Measurements from ENCODE around the gene ZNF318. TPM values are rescaled to one million over a fixed set of nuclear protein-coding genes. Genes with fewer than 3 reads are reported as not detected.
"Not testable (repeated sequence)": the region's sequence is repeated elsewhere in the genome, so short reads cannot be mapped to it uniquely, and the experiment has no call there.

The ZNF318 gene
- total RNA-seq, 1 experiment from 2014 or later, result 11.3 TPM

- POLR2A ChIA-PET, result no interaction called here
- H3K4me3 Mint-ChIP-seq (ENCODE audit: unreplicated experiment), result no peak overlapping the region
- no peak overlapping the region for H3K27ac Mint-ChIP-seq (ENCODE audit: low read depth, unreplicated experiment)
- H3K4me1 Mint-ChIP-seq (ENCODE audit: insufficient read depth, unreplicated experiment), result no peaks in the 10 kb centered on the region
- no peaks in the 10 kb centered on the region for H3K27me3 Mint-ChIP-seq (ENCODE audit: insufficient read depth, unreplicated experiment)
- DNase-seq (ENCODE audit: unreplicated experiment), result no peak
- intact Hi-C loops (cut with micrococcal nuclease), result no loop called here
- H3K36me3 Mint-ChIP-seq (ENCODE audit: insufficient read depth, unreplicated experiment), result no peaks in the 10 kb centered on the region
- no peaks in the 10 kb centered on the region for H3K9me3 Mint-ChIP-seq (ENCODE audit: unreplicated experiment)
- CTCF ChIA-PET, result no interaction called here
- TF ChIP-seq CTCF (IDR thresholded peaks at IDR 0.05; ENCODE audit: unreplicated experiment), result no peak
- BruUV-seq (replicated peaks), result no TSS peak
Observed at GRCh38 chr6:43413002-43413401, 43.6 kb upstream of the ZNF318 start.

- POLR2A ChIA-PET, result no interaction called here
- no peak overlapping the region for H3K4me3 Mint-ChIP-seq (ENCODE audit: unreplicated experiment)
- intact Hi-C loops (cut with micrococcal nuclease), result no loop called here
Observed at GRCh38 chr6:43412541-43412940, 43.1 kb upstream of the ZNF318 start.

GRCh38 chr6:43410776-43411175 lies 41.3 kb upstream of the ZNF318 start:
- intact Hi-C loops (cut with micrococcal nuclease); BruUV-seq (replicated peaks); H3K4me1 Mint-ChIP-seq (ENCODE audit: insufficient read depth, unreplicated experiment); DNase-seq (ENCODE audit: unreplicated experiment); H3K36me3 Mint-ChIP-seq (ENCODE audit: insufficient read depth, unreplicated experiment); H3K4me3 Mint-ChIP-seq (ENCODE audit: unreplicated experiment); POLR2A ChIA-PET; H3K27me3 Mint-ChIP-seq (ENCODE audit: insufficient read depth, unreplicated experiment); H3K9me3 Mint-ChIP-seq (ENCODE audit: unreplicated experiment); H3K27ac Mint-ChIP-seq (ENCODE audit: low read depth, unreplicated experiment): not testable (repeated sequence)
- CTCF ChIA-PET, result interaction anchor here (1.2 kb wide), 1 partner anchor 13 kb away, joined by 3 read pairs; no protein-coding TSS in a partner anchor

More at GRCh38 chr6:43412541-43412940, 43.1 kb upstream of the ZNF318 start:
- Mint-ChIP-seq H3K36me3 (ENCODE audit: insufficient read depth, unreplicated experiment) (no peaks in the 10 kb centered on the region), H3K27ac (ENCODE audit: low read depth, unreplicated experiment) (no peak overlapping the region), H3K4me1 (ENCODE audit: insufficient read depth, unreplicated experiment) (no peaks in the 10 kb centered on the region), H3K27me3 (ENCODE audit: insufficient read depth, unreplicated experiment) (no peaks in the 10 kb centered on the region), H3K9me3 (ENCODE audit: unreplicated experiment) (no peaks in the 10 kb centered on the region)
- no TSS peak for BruUV-seq (replicated peaks)
- no peak for TF ChIP-seq CTCF (IDR thresholded peaks at IDR 0.05; ENCODE audit: unreplicated experiment)
- CTCF ChIA-PET, result no interaction called here
- DNase-seq (ENCODE audit: unreplicated experiment), result no peak

GRCh38 chr6:43408259-43408658 lies 38.8 kb upstream of the ZNF318 start:
- intact Hi-C loops (cut with micrococcal nuclease), result no loop called here
- no peaks in the 10 kb centered on the region for H3K36me3 Mint-ChIP-seq (ENCODE audit: insufficient read depth, unreplicated experiment)
- peaks cover 7% of the 10 kb centered on the region for H3K4me1 Mint-ChIP-seq (ENCODE audit: insufficient read depth, unreplicated experiment)
- BruUV-seq (replicated peaks), result no TSS peak
- H3K4me3 Mint-ChIP-seq (ENCODE audit: unreplicated experiment), result no peak overlapping the region
- no peak for TF ChIP-seq CTCF (IDR thresholded peaks at IDR 0.05; ENCODE audit: unreplicated experiment)
- CTCF ChIA-PET, result interaction anchor here (0.7 kb wide), 1 partner anchor 1117 kb away, joined by 3 read pairs; no protein-coding TSS in a partner anchor
- no peak for DNase-seq (ENCODE audit: unreplicated experiment)
- H3K9me3 Mint-ChIP-seq (ENCODE audit: unreplicated experiment), result no peaks in the 10 kb centered on the region
- POLR2A ChIA-PET, result no interaction called here
- H3K27me3 Mint-ChIP-seq (ENCODE audit: insufficient read depth, unreplicated experiment), result no peaks in the 10 kb centered on the region
- H3K27ac Mint-ChIP-seq (ENCODE audit: low read depth, unreplicated experiment), result no peak overlapping the region

GRCh38 chr6:43407296-43407695 lies 37.8 kb upstream of the ZNF318 start:
- Mint-ChIP-seq H3K27me3 (ENCODE audit: insufficient read depth, unreplicated experiment) (no peaks in the 10 kb centered on the region), H3K4me3 (ENCODE audit: unreplicated experiment) (no peak overlapping the region), H3K4me1 (ENCODE audit: insufficient read depth, unreplicated experiment) (peaks cover 7% of the 10 kb centered on the region), H3K27ac (ENCODE audit: low read depth, unreplicated experiment) (no peak overlapping the region), H3K9me3 (ENCODE audit: unreplicated experiment) (no peaks in the 10 kb centered on the region), H3K36me3 (ENCODE audit: insufficient read depth, unreplicated experiment) (no peaks in the 10 kb centered on the region)
- CTCF ChIA-PET, result no interaction called here
- no peak for TF ChIP-seq CTCF (IDR thresholded peaks at IDR 0.05; ENCODE audit: unreplicated experiment)
- no peak for DNase-seq (ENCODE audit: unreplicated experiment)
- POLR2A ChIA-PET, result interaction anchor here (0.6 kb wide), 1 partner anchor 8 kb away, joined by 3 read pairs; no protein-coding TSS in a partner anchor
- intact Hi-C loops (cut with micrococcal nuclease), result no loop called here
- BruUV-seq (replicated peaks), result no TSS peak
